HG03095 (cell line): ENCODE results near the gene ZFYVE9.

Source experiments
- ATAC-seq: cut with Tn5 transposase; IDR thresholded peaks from one replicate; pipeline ENCODE4 v1.9.1; 2021; ENCODE audit warnings: moderate library complexity; ENCODE audit not compliant: unreplicated experiment

The ZFYVE9 gene

DNA sequence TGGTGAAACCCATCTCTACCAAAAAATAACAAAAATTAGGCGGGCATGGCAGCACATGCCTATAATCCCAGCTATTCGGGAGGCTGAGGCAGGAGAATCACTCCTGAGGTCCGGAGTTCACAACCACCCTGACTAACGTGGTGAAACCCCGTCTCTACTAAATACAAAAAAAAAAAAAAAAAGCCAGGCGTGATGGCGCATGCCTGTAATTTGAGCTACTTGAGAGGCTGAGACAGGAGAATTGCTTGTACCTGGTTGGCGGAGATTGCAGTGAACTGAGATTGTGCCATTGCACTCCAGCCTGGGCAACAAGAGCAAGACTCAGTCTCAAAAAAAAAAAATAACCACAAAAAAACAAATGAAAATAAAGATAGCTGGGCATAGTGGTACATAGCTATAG, 181.8 kb downstream of the ZFYVE9 start:
- ATAC-seq = no peak

- no peak for ATAC-seq
Observed at GRCh38 chr1:52325786-52326185, 183.9 kb downstream of the ZFYVE9 start.

GRCh38 chr1:52328615-52329014, 186.7 kb downstream of the ZFYVE9 start:
- ATAC-seq = no peak

DNA sequence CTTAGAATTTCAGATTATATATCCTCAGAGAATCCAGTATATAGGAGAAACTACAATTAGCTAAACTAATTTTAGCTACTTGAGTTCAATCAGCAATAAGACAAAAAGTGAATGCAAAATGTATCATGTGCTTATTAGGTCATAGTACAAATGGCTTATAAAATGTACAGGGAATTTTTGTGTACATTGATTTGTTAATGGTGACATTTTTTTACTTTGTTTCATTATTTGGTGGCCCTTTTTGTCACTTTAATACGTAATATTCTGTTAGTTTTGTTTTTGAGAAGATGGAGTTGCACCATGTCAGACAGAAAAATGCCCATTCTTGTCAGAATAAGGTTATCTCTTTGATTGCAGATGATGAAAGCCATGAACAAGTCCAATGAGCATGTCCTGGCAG, 190.5 kb downstream of the ZFYVE9 start:
- no peak for ATAC-seq

DNA sequence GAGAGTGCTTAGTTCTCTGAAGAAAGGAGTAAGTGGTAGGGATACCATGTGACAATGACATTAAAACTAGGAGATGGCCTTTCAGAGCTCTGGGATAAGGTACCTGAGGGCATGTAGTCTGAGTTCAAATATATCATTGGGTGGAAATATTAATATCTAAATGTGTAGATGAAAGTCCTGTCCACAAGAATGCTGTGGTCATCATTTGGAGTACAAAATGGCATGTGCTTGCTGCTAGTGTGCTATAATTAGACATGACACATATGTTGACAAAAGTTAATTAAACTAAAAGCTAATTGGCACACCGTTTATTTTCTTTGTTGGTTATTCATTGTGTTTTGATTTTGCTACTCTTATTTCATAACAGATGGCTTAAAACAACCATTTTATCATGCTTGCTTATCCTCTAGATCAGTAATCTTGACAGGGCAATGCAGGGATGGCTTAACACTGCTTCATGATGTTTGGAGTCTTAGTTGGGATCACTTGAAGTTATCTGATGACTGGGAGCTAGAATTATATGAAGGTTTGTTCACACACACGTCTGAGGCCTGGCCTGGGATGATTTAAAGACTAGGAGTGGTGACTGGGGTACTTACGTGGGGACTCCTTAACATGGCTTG, 193.1 kb downstream of the ZFYVE9 start:
- ATAC-seq = no peak

DNA sequence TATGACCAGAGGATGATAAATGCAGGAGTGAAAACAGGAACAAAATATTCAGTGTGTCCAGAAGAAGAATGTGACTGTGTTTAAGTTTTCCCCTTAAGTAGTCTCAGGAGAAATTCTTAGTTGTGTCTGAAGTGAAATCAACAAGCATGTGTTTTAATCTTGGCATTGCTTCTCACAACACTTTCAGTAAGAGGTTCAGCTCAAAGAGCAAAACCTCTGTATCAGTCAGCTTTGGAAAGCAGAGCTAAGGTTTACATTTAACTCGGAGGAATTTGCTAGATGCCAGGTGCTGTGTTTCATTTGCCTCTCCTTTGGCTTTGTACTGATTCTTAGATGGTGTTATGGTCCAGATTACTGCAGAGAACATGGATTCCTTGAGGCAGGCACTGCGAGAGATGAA, 195.6 kb downstream of the ZFYVE9 start:
- ATAC-seq = no peak

- ATAC-seq = no peak
Observed at GRCh38 chr1:52341655-52342260, 199.9 kb downstream of the ZFYVE9 start.

DNA sequence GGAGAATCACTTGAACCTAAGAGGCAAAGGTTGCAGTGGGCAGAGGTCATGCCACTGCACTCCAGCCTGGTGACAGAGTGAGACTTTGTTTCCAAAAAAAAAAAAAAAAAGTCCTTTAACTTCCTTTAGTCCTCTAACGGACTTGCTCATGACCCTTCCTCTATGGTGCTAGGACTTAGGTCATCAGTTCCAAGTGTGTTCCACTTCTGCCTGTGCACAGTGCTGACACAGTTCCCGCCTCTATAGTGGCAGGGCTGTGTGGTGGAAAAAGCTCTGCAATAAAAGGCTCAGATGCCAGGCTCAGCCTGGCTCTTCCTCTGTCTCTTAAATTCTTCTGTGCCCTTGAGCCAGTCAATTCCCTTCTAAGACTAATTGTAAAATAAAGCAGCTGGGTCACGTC, 202.1 kb downstream of the ZFYVE9 start:
- no peak for ATAC-seq

DNA sequence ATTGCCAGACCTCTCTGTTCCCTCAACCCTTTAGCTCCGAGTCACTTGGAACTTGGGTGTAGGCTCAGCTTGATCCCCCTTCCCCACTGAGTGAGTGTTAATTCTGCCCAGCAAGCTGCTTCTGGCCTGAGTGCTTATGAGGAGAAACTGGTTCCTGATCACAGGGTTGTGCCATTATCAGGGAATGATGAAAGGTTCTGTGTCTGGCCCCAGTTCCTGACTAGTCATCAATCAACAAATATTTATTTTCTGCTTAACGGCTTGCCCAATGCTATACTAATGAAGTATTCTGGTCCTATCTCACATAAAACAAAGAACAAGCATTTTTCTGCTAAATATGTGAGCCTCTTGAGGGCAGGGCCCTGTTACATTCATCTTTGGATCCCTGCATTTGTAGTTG, 203.4 kb downstream of the ZFYVE9 start:
- no peak for ATAC-seq

- no peak for ATAC-seq
Observed at GRCh38 chr1:52346653-52347052, 204.8 kb downstream of the ZFYVE9 start.

GRCh38 chr1:52348704-52349300, 206.9 kb downstream of the ZFYVE9 start:
- ATAC-seq = no peak

GRCh38 chr1:52352690-52353089, 210.8 kb downstream of the ZFYVE9 start:
- no peak for ATAC-seq

- no peak for ATAC-seq
Observed at GRCh38 chr1:52355436-52355835, 213.5 kb downstream of the ZFYVE9 start.

DNA sequence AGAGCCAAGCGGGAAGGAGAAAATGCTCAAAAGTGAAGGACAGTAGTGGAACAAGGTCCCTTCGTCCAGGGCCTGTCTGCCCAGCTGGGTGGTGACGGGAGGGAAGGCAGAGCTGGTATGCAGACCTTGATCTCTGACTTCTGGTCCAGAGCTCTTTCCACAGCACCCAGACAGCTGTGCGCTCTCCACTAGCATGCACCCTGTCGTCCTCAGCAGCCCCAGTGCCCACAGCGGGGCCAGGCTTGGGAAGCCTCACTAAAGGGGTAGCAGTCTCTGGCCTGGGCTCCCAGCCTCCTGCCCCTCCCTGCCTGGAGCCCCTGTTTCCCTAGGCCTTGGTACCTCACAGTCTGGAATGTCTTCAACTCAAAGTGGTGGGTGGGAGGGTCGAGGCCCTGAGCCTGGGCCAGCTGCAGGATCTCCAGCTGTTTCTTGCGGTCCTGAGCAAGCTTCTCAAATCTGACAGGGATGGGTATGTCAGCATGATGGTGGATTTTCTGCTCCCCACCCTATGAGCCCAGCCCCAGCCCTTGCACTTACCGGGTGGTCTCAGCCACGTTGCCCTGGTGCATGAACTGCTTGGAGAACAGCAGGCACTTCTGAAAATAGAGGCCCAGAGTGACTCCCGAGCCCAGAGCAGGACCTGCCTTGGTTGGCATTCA, 214.1 kb downstream of the ZFYVE9 start:
- ATAC-seq = no peak

DNA sequence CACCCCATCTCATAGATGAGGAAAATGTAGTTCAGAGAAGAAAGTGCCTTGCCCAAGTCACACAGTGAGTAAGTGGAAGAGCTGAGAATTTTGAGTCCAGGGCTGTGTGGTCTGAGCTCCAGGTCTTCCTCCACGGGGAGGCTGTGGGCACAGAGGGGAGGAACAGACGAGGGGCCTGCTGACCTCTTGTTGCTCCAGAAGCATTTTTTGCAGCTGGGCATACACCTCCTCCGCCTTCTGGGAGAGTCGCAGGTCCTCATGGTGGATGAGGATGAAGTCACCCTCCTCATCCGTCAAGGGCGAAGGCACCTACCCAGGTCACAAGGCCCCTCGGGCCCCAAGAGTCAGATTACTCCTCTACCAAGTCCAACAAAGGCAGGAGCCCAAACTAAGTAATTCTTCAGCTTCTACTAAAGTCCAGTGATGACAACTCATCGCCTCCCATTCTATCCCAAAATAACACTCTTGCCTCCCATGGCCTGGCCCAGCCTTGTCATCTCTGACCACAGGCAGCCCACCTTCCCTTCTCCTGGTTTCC, 215.0 kb downstream of the ZFYVE9 start:
- ATAC-seq = no peak

DNA sequence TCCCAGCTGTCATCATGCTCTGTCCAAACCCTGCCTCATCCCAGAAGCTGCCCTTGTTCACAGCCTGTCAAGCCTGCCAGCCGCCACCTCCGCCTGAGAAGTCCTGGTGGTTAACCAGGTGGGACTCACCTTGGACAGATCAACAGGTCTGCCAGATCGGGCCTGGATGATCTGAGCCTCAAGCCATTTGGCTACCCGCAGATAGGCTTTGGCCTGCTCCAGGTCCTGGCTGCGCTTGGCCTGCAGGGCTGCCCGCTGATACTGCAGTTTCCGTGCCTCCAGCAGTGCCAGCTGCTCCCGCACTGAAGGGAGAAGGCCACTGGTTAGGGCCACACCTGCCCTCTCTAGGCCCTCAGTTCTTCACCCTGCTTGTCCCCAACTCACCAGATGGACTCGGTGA, 215.5 kb downstream of the ZFYVE9 start:
- no peak for ATAC-seq

DNA sequence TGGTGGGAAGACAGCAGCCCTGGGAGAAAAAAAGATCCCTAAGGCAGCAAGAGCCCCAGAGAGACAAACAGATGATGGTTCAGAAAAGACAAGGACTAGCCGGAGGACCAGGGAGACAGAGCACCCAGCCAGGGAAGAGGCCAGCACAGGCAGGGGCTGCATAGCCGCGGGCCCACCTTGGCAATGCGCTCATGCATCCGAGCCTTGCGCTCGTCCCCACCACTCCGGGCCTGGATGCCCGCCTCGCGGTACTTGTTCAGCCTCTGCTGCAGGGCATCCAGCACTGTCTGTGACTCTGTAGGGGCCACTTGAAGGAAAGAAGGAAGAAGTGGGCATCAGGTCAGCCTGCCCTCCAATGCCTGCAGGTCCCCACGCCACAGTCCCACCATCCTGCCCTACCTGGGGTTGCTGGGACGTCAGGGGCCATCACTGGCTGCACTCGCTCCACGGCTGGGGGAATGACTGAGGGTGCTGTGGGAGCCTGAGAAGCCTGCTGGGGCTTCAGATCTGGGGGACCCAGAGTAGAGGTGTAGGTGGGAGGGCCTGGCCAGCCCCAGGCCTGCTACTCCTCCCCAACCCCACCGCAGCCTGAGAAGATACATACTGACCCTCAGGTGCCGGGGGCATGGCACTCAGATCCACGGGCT, 217.1 kb downstream of the ZFYVE9 start:
- no peak for ATAC-seq

- no peak for ATAC-seq
Observed at GRCh38 chr1:52359676-52360594, 218.0 kb downstream of the ZFYVE9 start.

- no peak for ATAC-seq
Observed at GRCh38 chr1:52360595-52360968, 218.7 kb downstream of the ZFYVE9 start.

- ATAC-seq = no peak
Observed at GRCh38 chr1:52364235-52364839, 222.4 kb downstream of the ZFYVE9 start.
